ENCODE measurements around the gene CARS2. TPM values are rescaled to one million over a fixed set of nuclear protein-coding genes. Genes with fewer than 3 reads are reported as not detected.

The CARS2 gene
- total RNA-seq, 1 experiment from 2014 or later: 70.9 TPM

GRCh38 chr13:110713642-110713952, 7.7 kb upstream of the CARS2 start, which contains the start of gene ING1:
TSS of gene ING1 (plus strand) at chr13:110713700. CDS start at chr13:110714150, 450 bp downstream.
- POLR2A ChIA-PET (ENCODE audit: unreplicated experiment): no interaction called here
- peak within 1 kb of the TSS; percentile 92 for H2AFZ ChIP-seq (ENCODE audit: low read length)
- H3K4me3 ChIP-seq (ENCODE audit: low read length): peak within 1 kb of the TSS; percentile 80
- H3K4me2 ChIP-seq (ENCODE audit: low read length): peak within 1 kb of the TSS; percentile 88
- intact Hi-C loops (cut with micrococcal nuclease): loop anchor here (2.0 kb wide), 1 partner anchor 99 kb away; the partner anchor contains the start of gene NAXD
- TF ChIP-seq EZH2phosphoT487 (IDR thresholded peaks at IDR 0.05; ENCODE audit: borderline replicate concordance, low read length): no peak
- TF ChIP-seq CTCF (conservative IDR thresholded peaks at IDR 0.05; ENCODE audit: low read depth, low read length): no peak
- no peaks in the 10 kb centered on the region for H3K9me3 ChIP-seq (ENCODE audit: low read length)
- no TSS peak for BruUV-seq (replicated peaks)
- CTCF ChIA-PET: no interaction called here
- peaks cover 47% of the 10 kb centered on the region for H3K79me2 ChIP-seq (ENCODE audit: low read length)
- no peak for DNase-seq
- no peaks in the 10 kb centered on the region for H3F3A ChIP-seq (ENCODE audit: low read length, unreplicated experiment)
- no peaks in the 10 kb centered on the region for H3K9me2 ChIP-seq (replicated peaks; ENCODE audit: low read length)
- H3K4me1 ChIP-seq (ENCODE audit: insufficient read depth, low read length): peaks cover 8% of the 10 kb centered on the region
- H3K27ac ChIP-seq (ENCODE audit: low read length): peak within 1 kb of the TSS; percentile 90
- no peaks in the 10 kb centered on the region for H3K36me3 ChIP-seq (ENCODE audit: low read depth, low read length)
- H3K27me3 ChIP-seq (ENCODE audit: low read length): no peaks in the 10 kb centered on the region
- H3K9ac ChIP-seq (ENCODE audit: low read length): peak within 1 kb of the TSS; percentile 98
- no peak for ATAC-seq
- peaks cover 18% of the 10 kb centered on the region; the same call in 1 of the 2 replicates for H4K20me1 ChIP-seq (ENCODE audit: low read length)

GRCh38 chr13:110712849-110713641, 7.1 kb upstream of the CARS2 start:
- peak overlapping the region; percentile 80 for H3K4me3 ChIP-seq (ENCODE audit: low read length)
- H3K4me1 ChIP-seq (ENCODE audit: insufficient read depth, low read length): peaks cover 6% of the 10 kb centered on the region
- peak overlapping the region; percentile 88 for H3K4me2 ChIP-seq (ENCODE audit: low read length)
- H3K9ac ChIP-seq (ENCODE audit: low read length): peak overlapping the region; percentile 98
- H3K27ac ChIP-seq (ENCODE audit: low read length): peak overlapping the region; percentile 90
- TF ChIP-seq EZH2 (IDR thresholded peaks at IDR 0.05; ENCODE audit: low read length, unreplicated experiment) (no peak), CTCF (conservative IDR thresholded peaks at IDR 0.05; ENCODE audit: low read depth, low read length) (no peak), EZH2phosphoT487 (IDR thresholded peaks at IDR 0.05; ENCODE audit: borderline replicate concordance, low read length) (no peak)
- ATAC-seq (peak; percentile 48), DNase-seq (peak; percentile 96)
- no peaks in the 10 kb centered on the region for H3K9me2 ChIP-seq (replicated peaks; ENCODE audit: low read length)
- H4K20me1 ChIP-seq (ENCODE audit: low read length): peaks cover 15% of the 10 kb centered on the region; the same call in 1 of the 2 replicates
- H3K79me2 ChIP-seq (ENCODE audit: low read length): peaks cover 42% of the 10 kb centered on the region
- H3K9me3 ChIP-seq (ENCODE audit: low read length): no peaks in the 10 kb centered on the region
- no peaks in the 10 kb centered on the region for H3F3A ChIP-seq (ENCODE audit: low read length, unreplicated experiment)
- H3K27me3 ChIP-seq (ENCODE audit: low read length): no peaks in the 10 kb centered on the region
- ChIA-PET CTCF (interaction anchor here (0.7 kb wide), 1 partner anchor 257 kb away, joined by 3 read pairs; no protein-coding TSS in a partner anchor), POLR2A (ENCODE audit: unreplicated experiment) (interaction anchor here (0.6 to 0.7 kb wide), 2 partner anchors 84 to 199 kb away, joined by 3 to 4 read pairs; no protein-coding TSS in a partner anchor)
- intact Hi-C loops (cut with micrococcal nuclease): loop anchor here (2.0 kb wide), 1 partner anchor 98 kb away; the partner anchor contains the start of gene NAXD
- H2AFZ ChIP-seq (ENCODE audit: low read length): peak overlapping the region; percentile 92
- BruUV-seq (replicated peaks): no TSS peak
- H3K36me3 ChIP-seq (ENCODE audit: low read depth, low read length): no peaks in the 10 kb centered on the region
